ENCODE data around the gene THSD4. TPM values are rescaled to one million over a fixed set of nuclear protein-coding genes. Genes with fewer than 3 reads are reported as not detected.
A peak's percentile ranks its signal among the peaks of the same experiment; 100 is the strongest.

Gene THSD4
- total RNA-seq, 4 donors from 2014 or later, result 10.7 to 59.5 (median 49.0) TPM

DNA sequence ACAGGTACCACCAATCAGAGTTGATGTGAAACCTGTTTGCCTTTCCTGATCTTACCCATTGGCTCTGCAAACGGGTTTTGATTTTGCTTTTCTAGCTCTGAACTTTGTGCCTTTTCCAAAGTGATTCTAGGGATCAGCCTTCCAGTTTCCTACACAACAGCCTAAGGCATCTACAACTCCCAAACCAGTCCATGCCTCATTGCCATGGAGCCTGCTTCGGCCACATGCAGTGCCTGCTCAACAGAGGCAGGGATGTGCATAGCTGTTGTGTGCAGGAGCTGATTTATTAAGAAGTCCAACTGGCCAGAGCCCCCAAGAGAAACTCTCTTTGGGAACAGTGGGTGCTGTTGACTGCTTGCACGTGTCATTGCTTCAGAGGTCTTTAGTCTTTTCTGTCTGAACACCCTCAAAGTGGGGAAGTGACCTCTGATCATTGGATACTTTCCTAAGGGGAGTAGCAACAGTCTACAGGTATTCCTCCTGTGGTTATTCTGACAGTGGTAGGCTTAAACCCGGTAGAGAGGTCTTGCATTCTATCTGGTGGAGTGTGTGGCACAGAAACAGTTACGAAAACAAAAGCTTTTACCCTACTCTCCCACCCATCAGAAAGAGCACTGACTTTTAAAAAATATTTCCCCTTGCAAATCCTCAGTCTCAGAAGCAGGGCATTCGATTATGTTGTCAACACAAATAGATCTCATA lies 36.6 kb upstream of the THSD4 start:
- Histone ChIP-seq H3K4me1 (peaks cover 0 to 8% (median 0%) of the 10 kb centered on the region in 4 donors), H3K27me3 (no peaks in the 10 kb centered on the region), H3K4me3 (no peak overlapping the region), H3K27ac (no peak overlapping the region), H3K9me3 (no peaks in the 10 kb centered on the region), H3K36me3 (no peaks in the 10 kb centered on the region)
- TF ChIP-seq, protein P1, sequence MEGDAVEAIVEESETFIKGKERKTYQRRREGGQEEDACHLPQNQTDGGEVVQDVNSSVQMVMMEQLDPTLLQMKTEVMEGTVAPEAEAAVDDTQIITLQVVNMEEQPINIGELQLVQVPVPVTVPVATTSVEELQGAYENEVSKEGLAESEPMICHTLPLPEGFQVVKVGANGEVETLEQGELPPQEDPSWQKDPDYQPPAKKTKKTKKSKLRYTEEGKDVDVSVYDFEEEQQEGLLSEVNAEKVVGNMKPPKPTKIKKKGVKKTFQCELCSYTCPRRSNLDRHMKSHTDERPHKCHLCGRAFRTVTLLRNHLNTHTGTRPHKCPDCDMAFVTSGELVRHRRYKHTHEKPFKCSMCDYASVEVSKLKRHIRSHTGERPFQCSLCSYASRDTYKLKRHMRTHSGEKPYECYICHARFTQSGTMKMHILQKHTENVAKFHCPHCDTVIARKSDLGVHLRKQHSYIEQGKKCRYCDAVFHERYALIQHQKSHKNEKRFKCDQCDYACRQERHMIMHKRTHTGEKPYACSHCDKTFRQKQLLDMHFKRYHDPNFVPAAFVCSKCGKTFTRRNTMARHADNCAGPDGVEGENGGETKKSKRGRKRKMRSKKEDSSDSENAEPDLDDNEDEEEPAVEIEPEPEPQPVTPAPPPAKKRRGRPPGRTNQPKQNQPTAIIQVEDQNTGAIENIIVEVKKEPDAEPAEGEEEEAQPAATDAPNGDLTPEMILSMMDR (IDR thresholded peaks at IDR 0.05), result no peak
- TF ChIP-seq POLR2A (IDR thresholded peaks at IDR 0.05), result no peak
- no peak for DNase-seq

DNA sequence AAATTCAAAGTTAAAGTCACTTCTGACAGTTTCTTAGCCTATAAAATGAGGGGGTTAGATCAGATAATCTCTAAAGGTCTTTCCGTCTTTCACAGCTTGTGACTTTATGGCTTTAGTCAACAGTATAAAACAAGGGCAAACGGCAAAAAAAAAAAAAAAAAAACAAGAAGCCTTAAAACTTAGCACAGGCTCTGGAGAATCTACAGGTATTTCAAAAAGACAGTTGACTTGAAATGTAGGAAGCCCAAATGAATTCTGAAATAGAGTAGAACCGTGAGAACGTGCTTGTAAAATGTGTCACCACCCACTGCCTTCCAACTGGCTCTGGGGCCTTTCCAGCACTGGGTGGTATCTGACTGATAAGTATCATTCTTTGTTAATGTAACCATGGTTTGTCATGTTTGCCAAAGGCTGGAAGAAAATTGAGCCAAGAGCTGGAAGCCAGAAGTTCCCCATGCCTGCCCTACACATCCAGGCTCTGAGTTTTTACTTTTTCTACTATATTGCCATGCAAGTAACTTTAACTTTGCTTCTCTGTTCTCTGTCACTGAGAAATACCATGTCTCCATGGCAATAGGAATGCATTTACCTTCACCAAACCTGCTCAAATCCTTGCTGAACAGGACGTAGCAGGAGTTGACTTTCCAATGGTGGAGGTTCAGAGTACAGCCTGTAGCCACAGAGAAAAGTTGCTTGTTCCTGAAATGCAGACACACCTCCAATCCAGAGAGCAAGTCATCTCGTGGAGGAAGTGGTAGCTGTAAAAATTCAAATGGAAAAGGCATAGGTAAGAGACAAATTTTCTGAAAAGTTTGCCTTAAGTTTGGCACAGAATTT lies 35.8 kb upstream of the THSD4 start:
- H3K27ac ChIP-seq, result no peak overlapping the region
- H3K36me3 ChIP-seq, result no peaks in the 10 kb centered on the region
- peaks cover 0 to 8% (median 0%) of the 10 kb centered on the region in 4 donors for H3K4me1 ChIP-seq
- TF ChIP-seq, protein P1 (IDR thresholded peaks at IDR 0.05), result no peak
- no peak for TF ChIP-seq POLR2A (IDR thresholded peaks at IDR 0.05)
- H3K27me3 ChIP-seq, result no peaks in the 10 kb centered on the region
- no peak for DNase-seq
- no peaks in the 10 kb centered on the region for H3K9me3 ChIP-seq
- H3K4me3 ChIP-seq, result no peak overlapping the region

DNA sequence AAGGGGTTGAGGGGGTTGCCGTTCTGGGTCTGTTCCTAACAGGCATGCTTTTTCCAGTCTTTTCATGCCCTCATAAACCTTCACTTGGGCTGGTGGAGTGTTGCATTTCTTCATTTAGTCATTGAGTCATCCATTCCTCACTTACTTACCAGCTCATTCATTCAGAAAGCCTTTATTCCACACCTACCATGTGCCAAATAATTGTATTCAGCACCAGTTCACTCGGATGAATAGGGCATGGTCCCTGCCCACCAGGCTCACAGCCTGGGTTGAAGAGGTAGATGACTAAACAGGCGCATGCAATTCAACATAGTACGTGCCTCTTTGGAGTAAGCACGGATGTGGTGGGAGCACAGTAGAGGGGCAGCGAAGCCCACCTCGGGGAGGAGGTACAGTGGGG lies 35.1 kb upstream of the THSD4 start:
- Histone ChIP-seq H3K9me3 (no peaks in the 10 kb centered on the region), H3K27me3 (no peaks in the 10 kb centered on the region), H3K4me1 (peaks cover 0 to 8% (median 0%) of the 10 kb centered on the region in 4 donors), H3K27ac (no peak overlapping the region), H3K36me3 (no peaks in the 10 kb centered on the region), H3K4me3 (no peak overlapping the region)
- no peak for DNase-seq
- no peak for TF ChIP-seq POLR2A (IDR thresholded peaks at IDR 0.05)
- TF ChIP-seq, protein P1 (IDR thresholded peaks at IDR 0.05), result no peak

DNA sequence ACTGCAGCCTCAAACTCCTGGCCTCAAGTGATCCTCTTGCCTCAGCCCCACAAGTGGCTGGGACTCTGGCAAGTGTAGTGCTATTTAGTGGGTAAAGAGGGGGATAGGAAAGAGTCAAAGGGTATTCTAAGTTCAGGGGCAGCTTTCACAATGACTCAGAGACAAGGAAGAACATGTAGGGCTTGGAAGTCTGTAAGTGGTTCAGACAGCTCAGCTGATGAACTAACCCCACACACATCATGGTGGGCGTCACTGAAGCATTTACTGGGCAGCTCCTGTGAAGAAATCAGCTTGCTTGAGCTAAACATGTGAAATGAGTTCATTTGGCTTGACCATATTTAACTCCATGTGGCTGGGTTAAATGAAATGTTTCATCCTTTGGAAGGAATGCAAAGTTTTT lies 34.6 kb upstream of the THSD4 start:
- Histone ChIP-seq H3K27me3 (no peaks in the 10 kb centered on the region), H3K4me1 (peaks cover 0 to 8% (median 0%) of the 10 kb centered on the region in 4 donors), H3K4me3 (no peak overlapping the region), H3K9me3 (no peaks in the 10 kb centered on the region), H3K27ac (no peak overlapping the region), H3K36me3 (no peaks in the 10 kb centered on the region)
- TF ChIP-seq POLR2A (IDR thresholded peaks at IDR 0.05), result no peak
- TF ChIP-seq, protein P1 (IDR thresholded peaks at IDR 0.05), result no peak
- no peak for DNase-seq

DNA sequence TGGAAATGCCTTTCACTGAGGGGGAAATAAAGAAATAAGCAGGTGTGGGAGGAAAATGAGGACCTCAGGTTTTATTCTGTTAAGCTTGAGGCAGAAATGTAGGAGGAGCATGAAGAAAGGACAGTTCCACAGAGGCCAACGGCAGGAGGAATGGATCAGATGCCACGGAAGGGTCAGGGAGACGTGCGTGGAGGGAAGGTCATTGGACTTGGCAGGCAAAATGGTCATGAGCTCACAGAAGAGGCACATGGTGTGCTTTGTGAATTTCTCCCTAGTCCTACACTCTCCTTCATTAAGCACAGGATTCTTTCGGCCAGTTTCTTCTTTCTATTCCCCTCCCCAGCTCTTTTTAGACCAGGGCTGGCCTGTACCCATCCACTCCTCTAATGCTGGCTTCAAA lies 32.5 kb upstream of the THSD4 start:
- Histone ChIP-seq H3K36me3 (no peaks in the 10 kb centered on the region), H3K9me3 (no peaks in the 10 kb centered on the region), H3K4me3 (no peak overlapping the region), H3K27ac (peak overlapping the region in 1 of 4 donors; percentile 12), H3K4me1 (peaks cover 0 to 8% (median 0%) of the 10 kb centered on the region in 4 donors), H3K27me3 (no peaks in the 10 kb centered on the region)
- DNase-seq, result no peak
- TF ChIP-seq, protein P1 (IDR thresholded peaks at IDR 0.05), result no peak
- no peak for TF ChIP-seq POLR2A (IDR thresholded peaks at IDR 0.05)
